Sigmoid colon (tissue), 7 donors: ENCODE data around the gene RASAL2. TPM values are rescaled to one million over a fixed set of nuclear protein-coding genes. Genes with fewer than 3 reads are reported as not detected.

Experiments
- DNase-seq: peaks from one replicate; pipeline ENCODE4 v3.0.0-alpha.2; 2019
- H3K27ac ChIP-seq, 4 donors: fragments of 200-600 bp; sonication (generic); one replicate each; pipeline ENCODE4 v1.5.1; 2016 to 2019; ENCODE audit warnings: mild to moderate bottlenecking in 1 of 4
- H3K27me3 ChIP-seq, 3 donors: fragments of 200-600 bp; sonication (generic); one replicate each; pipeline ENCODE4 v1.5.1; 2019; ENCODE audit warnings: mild to moderate bottlenecking in 1 of 3
- H3K36me3 ChIP-seq, 4 donors: fragments of 200-600 bp; sonication (generic); one replicate each; pipeline ENCODE4 v1.5.1; 2016 to 2019
- H3K4me1 ChIP-seq, 4 donors: fragments of 200-600 bp; sonication (generic); one replicate each; pipeline ENCODE4 v1.5.1; 2017 to 2019
- H3K4me3 ChIP-seq, 4 donors: fragments of 200-600 bp; sonication (generic); one replicate each; pipeline ENCODE4 v1.5.1; 2017 to 2019; ENCODE audit warnings: mild to moderate bottlenecking in 2 of 4, moderate library complexity in 1 of 4
- H3K9me3 ChIP-seq, 4 donors: fragments of 200-600 bp in 3 of 4; sonication (generic) in 3 of 4; one replicate each; pipeline versions ENCODE4 v1.5.1 to v1.6.1; 2013 to 2019
- CTCF ChIP-seq, 4 experiments: fragments of 450-650 bp in 3 of 4; fragments of 200-600 bp in 1 of 4; IDR thresholded peaks; one replicate each; pipeline ENCODE4 v1.5.1; 2016 to 2019; ENCODE audit warnings: antibody characterized with exemption in 4 of 4, mild to moderate bottlenecking in 3 of 4, moderate library complexity in 2 of 4
- EP300 ChIP-seq, 4 donors: sonication (generic); formaldehyde crosslinking; IDR thresholded peaks; one replicate each; pipeline ENCODE4 v1.6.1; 2017; ENCODE audit warnings: antibody characterized with exemption in 4 of 4
- POLR2A ChIP-seq, 2 donors: fragments of 450-650 bp; IDR thresholded peaks; one replicate each; pipeline ENCODE4 v1.6.1; 2016; ENCODE audit warnings: antibody characterized with exemption in 2 of 2, mild to moderate bottlenecking in 2 of 2, moderate library complexity in 2 of 2
- POLR2AphosphoS5 ChIP-seq, 4 donors: sonication (generic); formaldehyde crosslinking; IDR thresholded peaks; one replicate each; pipeline ENCODE4 v1.6.1; 2017; ENCODE audit warnings: antibody characterized with exemption in 4 of 4
- WGBS, 2 donors: extraction: QIAGEN DNeasy Blood & Tissue Kit; methylation state at CpG; one replicate each; pipeline ENCODE4 v1.1.7; 2013; 5-methylcytosine and 5-hydroxymethylcytosine counted together
- intact Hi-C: fragments of 100-400 bp; cut with DNase I; formaldehyde crosslinking; loops from one replicate; pipeline ENCODE4 v1.15.1; 2023
- polyA plus RNA-seq, 3 donors: library from polyadenylated mRNA; stranded (reverse); fragments of 200-250 nt; gene quantifications; one replicate each; pipeline ENCODE4 v1.2.3, GENCODE V29; 2013
- total RNA-seq, 4 donors: library from RNA; depleted of rRNA; stranded (reverse); fragments of >200 nt; gene quantifications; one replicate each; pipeline ENCODE4 v1.1.0, GENCODE V29; 2016
- donor health status: healthy with polysubstance abuse.
- donor health status: Bipolar disorder and iron deficiency.
- donor health status: healthy.

Gene RASAL2
- total and polyA plus RNA-seq, 7 donors, result 0.92 to 25.5 (median 11.1) TPM

GRCh38 chr1:178352790-178353416, 259.0 kb downstream of the RASAL2 start:
- WGBS, 2 donors, result 96 to 97% methylated on average over 4 of the region's 4 CpGs
- Histone ChIP-seq H3K4me1 (no peaks in the 10 kb centered on the region), H3K36me3 (no peaks in the 10 kb centered on the region), H3K27me3 (no peaks in the 10 kb centered on the region), H3K9me3 (no peaks in the 10 kb centered on the region), H3K4me3 (no peak overlapping the region), H3K27ac (no peak overlapping the region)
- intact Hi-C loops, result no loop called here
- no peak for DNase-seq
- no peak for TF ChIP-seq POLR2A (IDR thresholded peaks at IDR 0.05)
- TF ChIP-seq EP300 (IDR thresholded peaks at IDR 0.05), result no peak
- no peak for TF ChIP-seq POLR2AphosphoS5 (IDR thresholded peaks at IDR 0.05)
- no peak for TF ChIP-seq CTCF (IDR thresholded peaks at IDR 0.05)

DNA sequence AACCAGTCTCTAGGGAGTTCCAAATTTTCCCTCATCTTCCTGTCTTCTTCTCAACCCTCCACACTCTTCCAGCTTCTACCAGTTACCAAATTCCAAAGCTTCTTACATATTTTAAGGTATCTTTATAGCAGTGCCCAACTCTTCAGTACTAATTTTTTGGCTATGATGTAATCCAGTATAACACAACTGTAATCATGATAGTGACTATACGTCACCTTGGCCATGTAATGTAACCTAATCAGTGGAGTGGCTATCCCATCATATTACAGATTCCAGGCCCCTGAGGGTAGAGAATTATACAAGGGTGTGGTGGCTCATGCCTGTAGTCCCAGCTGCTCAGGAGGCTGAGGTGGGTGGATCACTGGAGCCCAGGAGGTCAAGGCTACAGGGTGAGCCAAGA, 259.6 kb downstream of the RASAL2 start:
- intact Hi-C loops, result no loop called here
- H3K36me3 ChIP-seq, result no peaks in the 10 kb centered on the region

DNA sequence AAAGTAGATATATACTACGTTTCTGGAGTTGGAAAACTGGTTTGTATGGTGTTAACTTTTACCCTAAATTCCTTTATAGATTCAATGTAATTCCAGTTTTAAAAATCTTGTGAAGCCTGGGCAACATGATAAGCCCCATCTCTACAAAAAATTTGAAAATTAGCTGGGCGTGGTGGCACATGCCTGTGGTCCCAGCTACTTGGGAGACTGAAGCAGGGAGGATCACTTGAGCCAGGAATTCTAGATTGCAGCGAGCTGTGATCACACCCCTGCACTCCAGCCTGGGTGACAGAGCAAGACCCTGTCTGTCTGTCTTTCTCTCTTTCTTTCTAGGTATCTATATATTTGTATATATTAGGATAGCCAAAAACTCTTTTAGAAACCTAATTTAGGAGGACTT, 260.9 kb downstream of the RASAL2 start:
- 59 to 81% methylated on average over 3 of the region's 3 CpGs for WGBS, 2 donors
- no peaks in the 10 kb centered on the region for H3K36me3 ChIP-seq
- intact Hi-C loops, result no loop called here
- H3K27me3 ChIP-seq, result no peaks in the 10 kb centered on the region
- no peaks in the 10 kb centered on the region for H3K9me3 ChIP-seq
- no peak overlapping the region for H3K4me3 ChIP-seq
- no peak overlapping the region for H3K27ac ChIP-seq
- H3K4me1 ChIP-seq, result no peaks in the 10 kb centered on the region
- DNase-seq, result no peak
- TF ChIP-seq POLR2AphosphoS5 (IDR thresholded peaks at IDR 0.05) (no peak), CTCF (IDR thresholded peaks at IDR 0.05) (no peak), EP300 (IDR thresholded peaks at IDR 0.05) (no peak), POLR2A (IDR thresholded peaks at IDR 0.05) (no peak)

More for the DNA sequence above, 259.6 kb downstream of the RASAL2 start:
- Histone ChIP-seq H3K4me1 (no peaks in the 10 kb centered on the region), H3K9me3 (no peaks in the 10 kb centered on the region), H3K27ac (no peak overlapping the region), H3K27me3 (no peaks in the 10 kb centered on the region), H3K4me3 (no peak overlapping the region)
- 90 to 94% methylated on average over 1 of the region's 1 CpG for WGBS, 2 donors
- TF ChIP-seq POLR2AphosphoS5 (IDR thresholded peaks at IDR 0.05) (no peak), EP300 (IDR thresholded peaks at IDR 0.05) (no peak), CTCF (IDR thresholded peaks at IDR 0.05) (no peak), POLR2A (IDR thresholded peaks at IDR 0.05) (no peak)
- no peak for DNase-seq

DNA sequence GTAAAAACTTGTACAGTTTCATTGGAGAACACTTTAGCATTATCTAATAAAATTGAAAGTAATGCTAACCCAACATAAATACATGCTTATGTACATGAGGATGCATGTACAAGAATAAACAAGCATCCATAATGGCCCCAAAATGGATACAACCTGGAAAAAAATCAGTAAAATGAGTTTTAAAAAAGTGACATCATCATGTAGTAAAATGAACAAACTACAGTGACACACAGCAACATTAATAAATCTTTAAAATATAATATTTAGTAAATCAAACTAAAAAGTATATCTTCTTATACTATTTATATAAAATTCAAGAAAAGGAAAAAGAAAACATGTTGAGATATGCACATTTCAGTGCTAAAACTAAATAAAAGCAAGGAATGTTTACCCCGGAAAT, 262.4 kb downstream of the RASAL2 start:
- intact Hi-C loops, result no loop called here
- Histone ChIP-seq H3K36me3 (no peaks in the 10 kb centered on the region), H3K27ac (no peak overlapping the region), H3K27me3 (no peaks in the 10 kb centered on the region), H3K9me3 (no peaks in the 10 kb centered on the region), H3K4me3 (no peak overlapping the region), H3K4me1 (no peaks in the 10 kb centered on the region)
- no peak for DNase-seq
- 97% methylated on average over 1 of the region's 1 CpG for WGBS, 2 donors
- TF ChIP-seq POLR2AphosphoS5 (IDR thresholded peaks at IDR 0.05) (no peak), CTCF (IDR thresholded peaks at IDR 0.05) (no peak), POLR2A (IDR thresholded peaks at IDR 0.05) (no peak), EP300 (IDR thresholded peaks at IDR 0.05) (no peak)

- Histone ChIP-seq H3K9me3 (no peaks in the 10 kb centered on the region), H3K27ac (no peak overlapping the region), H3K4me1 (no peaks in the 10 kb centered on the region), H3K4me3 (no peak overlapping the region), H3K36me3 (no peaks in the 10 kb centered on the region), H3K27me3 (no peaks in the 10 kb centered on the region)
- no peak for DNase-seq
- no peak for TF ChIP-seq EP300 (IDR thresholded peaks at IDR 0.05)
- TF ChIP-seq CTCF (IDR thresholded peaks at IDR 0.05), result no peak
- 93 to 98% methylated on average over 1 of the region's 1 CpG for WGBS, 2 donors
- intact Hi-C loops, result no loop called here
Measured at GRCh38 chr1:178358456-178358855, 264.6 kb downstream of the RASAL2 start.
